GM12892 (cell line): Measurements from ENCODE around the gene WIPF2.

Source experiments
- POLR2A ChIP-seq: IDR thresholded peaks from 2 replicates; pipeline ENCODE4 v1.6.1; 2011; ENCODE audit warnings: low read depth, low read length, control low read depth
- POLR2AphosphoS5 ChIP-seq: IDR thresholded peaks from 2 replicates; pipeline ENCODE4 v1.6.1; 2011; ENCODE audit warnings: low read depth, low read length, control low read depth
- TAF1 ChIP-seq: IDR thresholded peaks from 2 replicates; pipeline ENCODE4 v1.6.1; 2011; ENCODE audit warnings: low read depth, mild to moderate bottlenecking, control low read depth, low read length, borderline replicate concordance

DNA sequence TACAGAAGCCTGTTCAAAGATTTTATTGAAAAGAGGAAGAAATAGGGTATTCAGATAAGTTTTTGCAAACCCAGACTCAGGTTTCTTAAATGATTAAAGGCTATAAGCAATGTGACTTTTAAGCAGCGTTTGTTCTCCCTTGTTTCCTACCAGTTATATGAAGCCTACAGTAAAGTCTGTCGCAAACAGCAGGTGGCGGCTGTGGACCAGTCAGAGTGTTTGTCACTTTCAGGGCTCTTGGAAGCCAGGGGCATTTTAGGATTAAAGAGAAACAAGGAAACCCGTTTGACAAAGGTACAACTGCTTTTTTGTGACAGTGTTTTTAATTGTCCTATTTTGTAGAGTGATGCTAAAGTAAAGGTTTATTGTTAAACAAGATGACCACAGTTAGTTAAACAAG lies 82.2 kb downstream of the WIPF2 start:
- TF ChIP-seq POLR2AphosphoS5 (no peak), TAF1 (no peak), POLR2A (no peak)
